ENCODE data around the gene SMYD2.
"Not testable (repeated sequence)": the region's sequence is repeated elsewhere in the genome, so short reads cannot be mapped to it uniquely, and the experiment has no call there.

Gene SMYD2

GRCh38 chr1:214271995-214272731, 8.8 kb upstream of the SMYD2 start:
- DNase-seq (ENCODE audit: low read depth in 2 of 2) = no peak

- no peak for DNase-seq (ENCODE audit: low read depth in 2 of 2)
These were observed 7.9 kb upstream of the SMYD2 start for GRCh38 chr1:214272964-214273533.

GRCh38 chr1:214275700-214276099, 5.3 kb upstream of the SMYD2 start:
- DNase-seq (ENCODE audit: low read depth in 2 of 2) = not testable (repeated sequence)

- no peak for DNase-seq (ENCODE audit: low read depth in 2 of 2)
These were observed 4.2 kb upstream of the SMYD2 start for GRCh38 chr1:214276786-214277185.

GRCh38 chr1:214277704-214278635, 3.0 kb upstream of the SMYD2 start:
- no peak for DNase-seq (ENCODE audit: low read depth in 2 of 2)

GRCh38 chr1:214280386-214281020, 456 bp upstream of the SMYD2 start:
- no peak for DNase-seq (ENCODE audit: low read depth in 2 of 2)

GRCh38 chr1:214281720-214282629, 1.0 kb downstream of the SMYD2 start:
- DNase-seq (ENCODE audit: low read depth in 2 of 2) = no peak

- no peak for DNase-seq (ENCODE audit: low read depth in 2 of 2)
These were observed 1.8 kb downstream of the SMYD2 start for GRCh38 chr1:214282630-214283242.

GRCh38 chr1:214285610-214286440, 4.9 kb downstream of the SMYD2 start:
- DNase-seq (ENCODE audit: low read depth in 2 of 2) = no peak

GRCh38 chr1:214287884-214288283, 6.9 kb downstream of the SMYD2 start:
- no peak for DNase-seq (ENCODE audit: low read depth in 2 of 2)

GRCh38 chr1:214289574-214290272, 8.8 kb downstream of the SMYD2 start:
- no peak for DNase-seq (ENCODE audit: low read depth in 2 of 2)

GRCh38 chr1:214290424-214291037, 9.6 kb downstream of the SMYD2 start:
- no peak for DNase-seq (ENCODE audit: low read depth in 2 of 2)

- DNase-seq (ENCODE audit: low read depth in 2 of 2) = no peak
These were observed 11.4 kb downstream of the SMYD2 start for GRCh38 chr1:214292322-214292721.

- DNase-seq (ENCODE audit: low read depth in 2 of 2) = no peak
These were observed 15.0 kb downstream of the SMYD2 start for GRCh38 chr1:214295934-214296333.

GRCh38 chr1:214296860-214297745, 16.1 kb downstream of the SMYD2 start:
- no peak for DNase-seq (ENCODE audit: low read depth in 2 of 2)

- DNase-seq (ENCODE audit: low read depth in 2 of 2) = no peak
These were observed 19.3 kb downstream of the SMYD2 start for GRCh38 chr1:214300149-214300780.

- no peak for DNase-seq (ENCODE audit: low read depth in 2 of 2)
These were observed 20.6 kb downstream of the SMYD2 start for GRCh38 chr1:214301526-214301925.

Data from stimulated activated CD8-positive, alpha-beta memory T cell treated with anti-CD3 and anti-CD28 coated beads, Interleukin-2, amount 100 ng/mL, for 1 hour (primary cell).